ENCODE data around the gene CDS2.

GRCh38 chr20:5183731-5184474, 57.1 kb downstream of the CDS2 start:
- TF ChIP-seq CTCF (IDR thresholded peaks at IDR 0.05), result no peak
- no peak for TF ChIP-seq POLR2A (IDR thresholded peaks at IDR 0.05)

Measured in lower leg skin (tissue), 3 donors.